SK-N-DZ (cell line): ENCODE results near the gene PTCH1.
A peak's percentile ranks its signal among the peaks of the same experiment; 100 is the strongest.

Experiments
- DNase-seq: peaks from one replicate; pipeline ENCODE4 v3.0.0-alpha.2; 2015; ENCODE audit warnings: low spot score

Gene PTCH1

DNA sequence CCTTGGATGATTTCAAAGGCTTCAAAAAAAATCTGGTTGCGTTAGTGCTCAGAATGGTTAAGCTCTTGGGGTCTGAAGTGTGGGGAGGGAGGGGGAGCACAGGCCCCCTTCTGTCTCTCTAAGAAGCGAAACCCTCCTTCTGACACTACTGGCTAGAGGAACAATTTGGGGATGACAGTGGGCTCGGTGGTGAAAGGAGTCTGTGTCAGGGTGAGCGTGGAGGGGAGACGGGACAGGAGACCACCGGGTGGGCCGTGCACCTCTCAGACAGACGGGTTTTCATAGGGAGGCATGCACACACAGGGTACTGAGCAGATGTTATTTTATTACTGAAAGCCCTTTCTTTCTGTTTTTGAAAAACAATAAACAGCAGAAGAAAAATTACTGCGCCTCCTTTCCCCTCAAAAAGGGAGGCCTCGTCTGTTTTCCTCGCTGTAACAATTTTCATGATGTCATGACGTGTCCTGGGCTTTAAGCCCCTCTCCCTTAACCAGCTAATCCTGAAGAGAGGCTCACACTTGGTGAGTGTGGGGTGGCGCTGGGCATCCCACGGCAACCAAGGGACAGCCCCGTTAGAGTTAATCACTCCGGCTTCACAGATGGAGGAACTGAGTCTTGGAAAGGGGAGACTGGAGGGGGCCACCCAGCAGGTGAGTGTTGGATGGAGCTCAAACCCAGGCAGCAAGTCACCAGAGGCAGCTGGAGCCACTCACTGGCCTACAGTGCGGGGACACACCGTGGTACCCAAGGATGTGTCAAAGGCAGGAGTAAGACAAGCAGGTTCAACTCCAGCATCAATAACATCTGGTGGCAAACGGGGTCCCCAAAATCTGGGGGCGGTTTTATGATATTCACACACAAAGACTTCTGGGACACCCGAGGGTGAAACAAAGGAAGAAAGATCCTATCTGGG, 53.4 kb downstream of the PTCH1 start:
- no peak for DNase-seq

DNA sequence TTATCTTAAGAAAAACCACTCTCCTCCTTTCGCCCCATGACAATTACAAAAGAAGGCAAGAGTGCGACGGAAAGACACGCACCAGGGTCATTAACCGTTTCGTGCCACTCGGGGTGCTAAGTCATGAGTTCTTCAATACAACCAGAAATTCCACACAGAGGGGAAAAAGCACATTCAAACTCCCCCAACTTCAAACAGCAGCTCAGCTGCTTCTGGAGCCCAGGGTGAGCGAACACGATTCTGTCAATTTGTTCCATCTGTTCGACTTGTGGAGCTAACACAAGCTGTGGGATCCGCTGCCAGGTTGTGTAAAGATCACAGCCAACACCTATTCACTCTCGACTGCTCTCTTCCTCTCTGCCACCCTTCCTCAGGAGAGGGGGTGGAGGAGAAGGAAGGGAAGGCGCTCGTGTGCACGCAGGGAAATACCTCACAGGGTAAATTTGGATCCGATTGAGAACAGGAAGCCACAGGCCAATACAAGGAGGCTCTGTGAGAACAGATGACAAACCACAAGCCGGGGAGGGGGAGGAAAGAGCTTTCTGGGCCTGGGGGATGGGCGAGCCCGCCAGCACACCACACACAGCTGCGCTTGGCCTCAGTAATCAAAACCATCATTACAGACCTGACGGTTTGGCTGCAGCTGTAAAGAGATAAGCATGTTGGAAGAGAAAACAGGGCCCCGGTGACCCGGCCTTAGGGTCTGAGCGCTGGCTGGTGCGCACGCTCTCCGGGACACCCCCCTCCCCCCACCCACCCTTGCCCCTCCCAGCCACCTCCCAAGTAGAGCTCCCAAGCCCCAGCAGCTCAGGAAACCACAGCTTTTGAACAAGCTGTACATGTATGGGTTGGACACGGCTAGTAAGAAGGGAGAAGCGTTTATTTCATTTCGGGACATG, 54.3 kb downstream of the PTCH1 start:
- peak; percentile 96 for DNase-seq

DNA sequence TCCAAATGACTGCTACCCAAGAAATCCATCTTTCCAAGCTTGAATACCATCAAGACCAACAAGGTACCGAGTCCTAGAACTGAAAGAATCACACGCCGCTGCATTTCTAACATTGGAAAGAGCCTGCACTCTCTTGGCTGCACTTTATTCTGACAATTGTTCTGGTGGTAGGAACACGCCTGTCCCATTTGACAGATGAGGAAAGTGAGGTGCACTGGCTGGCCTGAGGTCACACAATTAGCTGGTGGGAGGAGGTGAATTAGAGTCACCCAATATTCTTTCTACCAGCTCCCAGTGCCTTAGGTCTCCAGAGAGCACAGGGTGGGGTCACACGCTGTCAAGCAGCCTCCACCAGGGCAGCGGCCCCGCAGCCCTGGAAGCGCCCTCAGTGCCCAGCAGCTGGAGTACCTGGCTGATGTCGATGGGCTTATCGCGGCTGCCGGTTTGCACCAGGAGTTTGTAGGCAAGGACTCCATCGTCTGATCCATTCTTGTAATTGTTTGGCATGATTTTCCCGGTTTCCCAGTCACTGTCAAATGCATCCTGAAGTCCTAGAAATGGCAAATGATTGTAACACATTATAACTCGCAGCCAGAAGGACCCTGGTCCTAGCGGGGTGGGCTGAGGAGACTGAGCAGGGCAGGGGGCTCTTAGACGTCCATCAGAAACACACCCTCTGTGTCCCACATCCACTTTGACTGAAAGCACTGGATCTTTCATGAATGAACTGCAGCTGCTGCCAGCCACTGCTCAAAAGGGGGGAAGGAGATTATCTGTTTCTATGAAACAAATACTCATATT, 55.1 kb downstream of the PTCH1 start:
- no peak for DNase-seq

DNA sequence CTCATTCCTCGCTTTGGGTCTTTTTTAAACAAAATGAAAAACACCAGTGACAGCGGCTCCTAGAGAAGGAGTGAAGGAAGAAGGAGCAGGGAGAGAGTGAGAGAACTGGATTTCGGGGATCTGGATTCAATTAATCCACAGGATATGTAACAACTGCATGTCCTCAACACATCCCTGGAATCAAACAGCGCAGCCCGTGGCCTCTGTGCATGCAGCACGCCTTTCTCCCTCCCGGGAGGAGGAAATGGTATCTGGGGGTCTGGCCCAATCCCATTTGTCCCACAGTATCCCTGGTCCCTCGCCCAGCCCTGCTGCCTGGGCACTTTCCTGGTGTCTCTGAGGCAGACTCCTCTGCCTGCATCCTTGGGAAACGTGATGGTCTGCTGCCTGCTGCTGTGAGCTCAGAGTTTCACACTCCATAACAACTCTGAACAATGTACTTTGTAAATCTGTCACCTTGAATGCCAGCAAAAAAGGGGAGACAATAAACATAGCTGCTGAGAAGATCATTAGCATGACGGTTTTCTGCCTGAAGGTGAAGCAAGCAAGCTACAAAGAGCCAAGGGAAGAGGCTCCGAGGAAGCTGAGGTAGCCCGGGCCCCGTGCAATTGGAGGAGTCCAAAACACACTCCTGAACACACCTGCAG, 56.1 kb downstream of the PTCH1 start:
- peak; percentile 35 for DNase-seq

DNA sequence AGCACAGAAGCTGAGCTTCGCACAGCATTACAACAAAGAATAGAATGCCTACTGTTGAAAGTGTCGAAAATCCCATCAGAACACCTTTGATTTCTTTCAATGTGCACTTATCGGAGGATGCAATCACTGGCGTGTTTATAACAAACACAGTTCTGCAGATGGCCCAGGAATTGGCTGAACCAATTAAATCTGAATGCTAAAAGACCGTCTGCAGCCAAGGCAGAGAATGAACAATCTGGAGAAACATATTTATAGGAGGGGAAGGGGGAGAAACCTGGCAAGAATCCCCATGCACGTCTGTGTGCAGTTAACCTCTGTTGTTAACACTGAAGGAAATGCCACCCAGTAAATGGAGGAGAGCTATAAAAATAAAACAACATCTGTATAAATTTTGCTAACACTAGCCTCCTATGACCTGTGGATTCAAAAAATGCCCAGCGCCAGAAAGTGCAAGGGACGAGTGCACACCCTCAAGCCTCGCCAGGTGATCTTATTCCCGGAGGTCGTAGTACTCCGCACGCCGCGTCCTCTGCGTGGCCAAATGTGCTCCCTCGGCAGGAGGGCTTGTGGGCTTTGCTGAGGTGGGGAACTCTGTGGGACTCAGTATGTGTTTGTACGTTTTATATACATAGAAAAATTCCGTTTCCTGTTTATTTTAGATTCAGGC, 56.8 kb downstream of the PTCH1 start:
- DNase-seq, result no peak

DNA sequence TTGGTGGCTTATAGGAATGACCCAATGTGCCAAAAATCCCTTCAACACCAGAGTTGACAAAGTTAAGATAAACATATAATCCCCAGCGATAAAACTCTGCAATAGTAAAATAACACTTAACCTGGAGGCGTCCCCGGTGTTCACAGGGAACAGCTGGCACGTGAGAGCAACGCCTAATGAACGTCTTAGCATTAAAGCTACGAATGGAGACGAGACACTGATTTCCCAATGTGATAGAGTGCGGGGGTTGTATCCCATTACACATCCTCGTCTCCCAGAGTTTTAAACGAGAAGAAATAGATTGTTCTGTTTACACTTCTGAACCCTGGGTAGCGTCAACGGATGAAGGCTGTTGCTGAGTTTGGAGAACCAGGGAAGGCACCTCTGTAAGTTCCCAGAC, 57.6 kb downstream of the PTCH1 start:
- DNase-seq, result peak; percentile 17

DNA sequence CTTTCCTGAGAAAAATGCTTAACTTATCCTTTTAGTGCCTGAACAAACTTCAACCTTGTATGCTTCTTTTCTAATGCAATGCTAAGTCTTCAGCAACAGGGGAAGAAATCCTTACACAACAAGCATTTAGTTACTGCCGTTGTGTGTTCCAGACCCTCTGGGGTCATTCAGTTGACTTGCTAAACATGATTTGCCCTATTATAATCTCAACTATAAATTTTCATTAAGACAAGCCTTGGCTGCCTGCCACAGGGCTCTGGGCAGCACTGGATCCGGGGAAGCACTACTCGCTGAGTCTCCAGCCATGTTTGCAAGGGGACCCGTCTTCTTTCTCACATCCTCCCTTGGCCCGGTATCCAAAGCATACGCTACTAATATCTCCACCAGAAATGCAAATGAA, 58.1 kb downstream of the PTCH1 start:
- peak; percentile 63 for DNase-seq

DNA sequence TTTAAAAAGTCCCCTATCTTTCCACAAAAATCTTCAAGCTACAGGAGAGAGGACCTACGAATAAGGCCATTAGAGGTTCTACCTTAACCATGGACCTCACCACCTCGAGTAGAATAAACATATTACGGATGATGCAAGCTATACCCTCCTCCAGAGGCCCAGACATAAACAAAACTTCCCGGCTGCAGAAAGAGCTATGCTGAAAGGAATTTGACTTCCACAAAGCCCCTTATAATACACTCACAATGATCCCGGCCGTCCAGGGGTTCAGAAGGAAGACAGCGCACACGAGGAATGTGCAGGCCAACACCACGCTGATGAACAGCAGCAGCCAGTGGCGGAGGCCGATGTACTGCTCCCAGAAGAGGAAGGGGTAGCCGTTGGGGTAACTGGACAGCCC, 59.0 kb downstream of the PTCH1 start:
- DNase-seq, result no peak

DNA sequence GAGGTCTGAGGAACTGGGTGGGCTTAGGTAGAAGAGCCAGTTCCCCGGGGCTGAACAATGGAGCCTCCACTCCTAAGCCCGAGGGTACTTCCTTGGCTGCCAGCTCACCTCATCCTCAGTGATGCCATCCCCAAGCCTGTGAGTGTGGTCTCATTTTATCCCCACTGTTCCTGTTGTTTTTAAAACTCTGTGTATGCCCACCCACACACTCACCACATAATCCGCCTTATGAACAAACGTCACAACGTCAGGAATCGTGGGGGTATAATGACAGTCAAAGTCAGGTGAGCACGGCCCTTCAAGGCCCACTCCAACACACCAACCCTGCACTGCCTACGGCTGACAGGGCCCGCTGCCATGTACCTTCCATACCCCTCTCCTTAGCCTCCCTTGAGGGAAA, 61.1 kb downstream of the PTCH1 start:
- DNase-seq, result no peak

DNA sequence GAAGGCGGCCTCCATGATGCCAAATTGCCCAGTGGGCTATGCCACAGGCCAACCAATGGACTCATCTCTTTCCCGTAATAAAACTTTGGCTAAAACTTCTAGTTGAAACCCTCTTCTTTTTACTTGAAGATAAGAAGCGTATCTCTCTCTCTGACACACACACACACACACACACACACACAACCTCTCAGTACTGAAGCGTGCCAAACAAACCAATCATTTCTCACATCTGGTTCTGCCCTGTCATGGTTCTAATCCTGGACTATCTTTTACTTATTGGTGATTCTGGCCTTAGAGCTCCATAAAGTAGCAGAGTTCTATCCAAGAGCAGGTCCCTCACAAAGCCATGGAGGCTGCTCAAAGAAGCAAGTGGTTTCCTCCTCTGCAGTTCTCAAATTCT, 64.6 kb downstream of the PTCH1 start:
- DNase-seq, result no peak

DNA sequence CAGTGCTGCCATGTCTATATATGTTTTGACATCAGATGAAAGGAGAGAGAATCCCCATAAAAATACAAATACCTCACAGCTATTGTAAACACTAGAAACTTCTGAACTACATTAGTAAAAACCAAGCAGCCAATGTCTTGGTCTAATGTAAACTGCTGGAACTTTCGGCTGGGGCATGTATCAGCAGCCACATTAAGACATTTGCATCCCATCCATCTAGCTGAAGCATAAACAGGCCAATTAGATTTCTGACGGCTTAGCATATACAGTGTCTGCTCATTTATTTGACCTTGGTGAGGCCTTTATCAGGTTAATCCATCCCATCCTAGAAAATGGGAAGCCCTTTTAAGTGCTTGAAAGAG, 65.7 kb downstream of the PTCH1 start:
- DNase-seq, result no peak

DNA sequence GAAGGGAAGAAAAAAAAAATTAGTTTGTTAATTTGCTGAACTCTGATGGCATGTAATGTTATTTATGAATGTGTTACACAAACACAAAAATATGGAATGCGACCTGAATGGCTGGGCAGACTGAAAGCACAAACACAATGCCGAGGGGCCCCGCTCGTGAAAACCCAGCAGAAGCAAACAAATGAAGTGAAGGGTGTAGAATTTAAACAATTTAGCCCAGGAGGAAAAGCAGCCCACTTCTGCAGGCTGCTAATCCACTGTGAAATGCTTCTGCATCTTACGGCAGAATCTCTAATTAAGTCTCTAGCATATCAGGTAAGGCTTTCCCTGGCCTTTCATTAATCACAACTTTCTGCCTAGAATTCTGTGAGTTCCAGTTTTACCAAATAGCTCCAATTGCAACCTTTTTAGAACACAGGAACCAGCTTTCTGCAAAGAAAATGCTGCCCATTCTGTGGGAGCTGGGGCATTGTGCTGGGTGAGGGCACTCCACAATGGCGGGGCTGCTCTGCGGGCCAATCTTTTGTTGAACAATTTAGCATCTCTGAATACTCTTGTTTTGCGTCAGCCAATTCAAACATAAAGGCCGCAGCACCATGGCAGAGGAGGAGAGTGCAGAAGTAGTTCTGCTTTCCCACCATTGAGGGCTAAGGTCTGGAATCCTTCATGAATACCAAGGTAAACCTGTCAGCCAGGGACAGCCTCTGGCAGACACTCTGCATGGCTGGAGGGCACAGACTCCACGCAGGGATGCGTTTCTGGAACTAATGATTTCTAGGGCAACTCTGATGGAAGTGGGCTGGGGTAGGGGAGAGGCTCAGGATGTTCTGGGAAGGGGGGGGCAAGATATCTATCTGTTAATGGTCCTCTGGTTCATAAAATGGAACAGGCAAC, 66.4 kb downstream of the PTCH1 start:
- no peak for DNase-seq

DNA sequence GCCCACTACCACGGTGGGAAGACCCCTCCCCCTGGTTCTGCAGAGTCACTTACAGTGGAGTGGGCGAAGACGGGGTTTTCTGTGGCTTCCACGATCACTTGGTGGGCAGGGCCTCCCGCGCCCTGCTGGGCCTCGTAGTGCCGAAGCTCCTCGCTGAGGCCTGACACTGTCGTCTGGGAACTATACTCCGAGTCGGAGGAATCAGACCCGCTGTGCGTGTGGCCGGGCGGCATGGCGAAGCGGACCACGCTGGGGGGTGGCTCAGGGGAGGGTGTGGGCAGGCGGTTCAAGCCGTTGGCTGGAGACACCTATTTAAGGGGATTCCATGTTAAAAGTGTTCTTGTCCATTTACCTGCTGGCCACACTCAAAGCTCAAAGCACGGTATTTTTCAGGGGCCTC, 67.8 kb downstream of the PTCH1 start:
- DNase-seq, result no peak

DNA sequence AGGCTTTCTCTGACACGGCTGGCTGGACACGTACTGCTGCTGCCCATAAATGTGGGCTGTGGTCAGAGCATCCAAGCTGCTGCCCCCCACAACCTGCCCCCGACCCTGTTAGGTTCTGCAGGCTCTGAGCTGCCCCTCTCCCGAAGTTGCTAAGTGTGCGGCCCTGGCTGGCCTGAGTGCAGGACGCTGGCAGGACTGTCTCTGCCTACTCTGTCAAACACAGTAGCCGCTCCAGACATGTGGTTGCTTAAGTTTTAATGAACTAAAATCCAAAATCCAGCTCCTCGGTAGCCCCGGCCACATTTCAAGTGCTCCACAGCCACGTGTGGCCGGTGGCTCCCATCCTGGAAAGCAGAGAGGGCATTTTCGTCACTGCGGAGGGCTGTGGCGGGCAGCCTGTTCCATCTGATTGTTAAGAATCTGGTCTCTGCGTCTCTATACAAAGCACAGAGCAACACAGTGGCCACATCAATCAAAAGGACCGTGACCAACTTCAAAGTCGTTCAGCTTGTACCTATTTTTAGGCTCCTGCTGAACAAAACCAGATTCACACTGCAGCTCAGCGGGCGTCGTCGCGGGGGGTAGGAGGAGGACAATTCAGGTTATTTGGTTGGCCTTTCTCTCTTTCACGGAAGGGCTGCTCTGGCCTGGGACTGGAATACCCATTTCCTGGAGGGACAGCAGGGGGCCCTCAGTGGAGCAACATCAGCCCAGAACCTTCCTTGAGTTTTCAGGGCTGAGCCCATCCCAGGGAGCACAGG, 68.9 kb downstream of the PTCH1 start:
- DNase-seq, result no peak

DNA sequence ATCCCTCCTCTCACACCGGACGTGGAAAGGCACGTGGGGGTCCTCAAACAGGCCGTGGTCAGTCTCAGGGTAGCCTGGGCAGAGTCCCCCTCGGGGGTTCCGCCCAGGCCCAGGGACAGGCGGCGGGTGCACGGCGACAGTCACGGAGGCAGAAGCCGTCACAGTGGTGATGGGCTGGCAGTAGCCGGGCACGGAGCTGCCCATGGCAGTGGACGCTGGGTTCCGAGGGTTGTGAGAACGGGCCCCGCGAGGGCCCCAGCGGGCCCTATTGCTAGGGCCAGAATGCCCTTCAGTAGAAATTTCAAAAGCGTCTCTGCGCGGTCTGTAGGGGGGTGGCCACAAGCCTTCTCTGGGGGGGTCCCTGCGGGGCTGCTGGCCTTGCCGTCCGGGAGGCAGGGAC, 69.8 kb downstream of the PTCH1 start:
- DNase-seq, result no peak

DNA sequence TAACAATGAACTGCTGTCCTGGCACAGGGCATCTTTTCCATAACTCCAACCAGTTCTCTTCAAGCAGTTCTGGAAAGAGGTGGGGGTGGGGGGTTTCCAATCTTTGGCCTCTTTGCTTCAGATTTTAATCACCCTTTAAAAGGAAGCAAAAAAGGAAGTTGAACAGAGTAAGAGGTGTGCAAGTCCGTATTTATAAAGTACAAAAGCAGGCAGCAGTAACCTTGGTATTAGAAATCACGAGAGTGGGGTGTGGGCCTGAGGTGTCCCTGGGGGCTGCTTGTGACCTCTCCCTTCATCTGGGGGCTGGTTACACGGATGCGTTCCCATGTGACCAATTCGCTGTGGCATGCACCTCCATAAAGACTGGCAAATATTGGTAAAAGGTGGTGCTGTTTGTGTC, 70.5 kb downstream of the PTCH1 start:
- DNase-seq, result no peak

DNA sequence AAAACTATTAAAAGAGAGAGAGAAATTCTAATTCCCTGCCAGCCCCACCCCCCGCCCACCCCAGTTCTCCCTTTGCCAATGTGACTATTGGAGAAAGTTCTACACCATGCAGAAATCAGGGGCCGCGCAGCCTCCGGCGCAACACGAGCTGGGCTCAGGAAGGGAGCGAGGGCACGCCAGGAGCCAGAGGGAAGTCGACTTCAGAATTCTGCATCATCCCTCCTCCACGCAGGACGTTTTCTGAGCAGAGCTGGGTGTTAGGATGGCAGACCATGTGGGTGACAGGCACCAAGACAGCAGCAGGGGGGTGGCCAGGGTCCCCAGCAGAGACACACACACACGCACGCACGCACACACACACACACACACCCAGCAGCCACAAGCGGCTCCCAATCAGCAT, 72.6 kb downstream of the PTCH1 start:
- no peak for DNase-seq

DNA sequence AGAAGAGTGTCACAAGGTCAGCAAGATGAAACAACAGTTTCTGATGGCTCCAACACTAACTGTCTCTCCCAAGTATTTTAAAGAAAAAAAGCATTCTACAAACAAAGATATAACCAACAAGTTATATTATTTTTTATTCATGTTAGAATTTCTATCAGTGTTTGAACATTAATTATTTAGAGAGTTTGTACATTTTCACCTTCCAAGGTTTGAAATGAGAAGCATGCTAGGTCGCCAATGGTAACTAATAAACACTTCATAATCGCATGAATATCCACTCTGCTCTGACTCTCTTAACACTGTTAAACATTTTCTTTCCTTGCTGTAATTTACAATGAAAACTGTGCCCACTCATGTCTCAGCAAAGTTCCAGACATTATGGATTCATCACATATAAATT, 73.5 kb downstream of the PTCH1 start:
- no peak for DNase-seq

DNA sequence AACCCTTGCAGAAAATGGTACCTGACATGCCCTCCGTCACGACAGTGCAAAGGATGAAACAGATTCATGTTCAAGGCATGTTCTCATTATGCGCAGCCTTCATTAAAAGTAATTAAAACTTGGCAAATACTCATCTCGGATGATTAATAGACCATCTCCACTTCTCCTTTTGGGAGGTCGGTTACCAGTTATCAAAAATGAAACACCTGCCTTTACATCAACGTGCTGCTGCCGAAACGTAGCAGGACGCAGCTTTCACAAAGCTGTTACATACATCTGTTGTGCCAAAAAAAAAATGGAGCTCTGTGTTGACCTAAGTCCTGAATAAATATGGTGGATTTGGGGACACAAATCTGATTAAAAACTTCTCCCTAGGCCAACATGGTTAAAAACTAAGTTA, 75.7 kb downstream of the PTCH1 start:
- DNase-seq, result no peak
